Activated CD4-positive, alpha-beta T cell treated with anti-CD3 and anti-CD28 coated beads, Interleukin-2, amount 10 ng/mL, durations not matched to agents 7 days and 5 days (primary cell): Measurements from ENCODE around the gene LRRC27. TPM values are rescaled to one million over a fixed set of nuclear protein-coding genes. Genes with fewer than 3 reads are reported as not detected.

Source experiments
- CTCF ChIA-PET: fragments of 350-600 bp; sonication (Branson Sonifier 250); formaldehyde crosslinking; loops from one replicate; lab custom pipeline; 2021; ENCODE audit warnings: antibody characterized with exemption; lab: Charles Lee
- POLR2A ChIA-PET: fragments of 350-600 bp; sonication (Branson Sonifier 250); formaldehyde crosslinking; loops from one replicate; lab custom pipeline; 2021; ENCODE audit warnings: antibody characterized with exemption; lab: Charles Lee
- DNase-seq: peaks from one replicate; pipeline ENCODE4 v3.0.0-alpha.2; 2020
- H3K27ac Mint-ChIP-seq: one replicate; pipeline ENCODE4 v1.8.0; 2021; ENCODE audit warnings: mild to moderate bottlenecking, moderate library complexity, mixed read lengths
- H3K27me3 Mint-ChIP-seq: one replicate; pipeline ENCODE4 v1.8.0; 2021; ENCODE audit warnings: mixed read lengths
- H3K36me3 Mint-ChIP-seq: one replicate; pipeline ENCODE4 v1.8.0; 2021; ENCODE audit warnings: low read depth, mixed read lengths
- H3K4me1 Mint-ChIP-seq: one replicate; pipeline ENCODE4 v1.8.0; 2021; ENCODE audit warnings: mixed read lengths
- H3K4me3 Mint-ChIP-seq: one replicate; pipeline ENCODE4 v1.8.0; 2021; ENCODE audit warnings: mild to moderate bottlenecking, moderate library complexity, mixed read lengths
- H3K9me3 Mint-ChIP-seq: one replicate; pipeline ENCODE4 v1.8.0; 2021; ENCODE audit warnings: mixed read lengths
- total RNA-seq, 2 experiments: library from RNA; stranded (reverse); gene quantifications; one replicate each; pipeline ENCODE4 v1.2.3, GENCODE V29; 2021

LRRC27 gene
- total RNA-seq, result 1 to 10 TPM; 4.4 to 6.1 TPM

- Mint-ChIP-seq H3K4me1 (peaks cover 55% of the 10 kb centered on the region), H3K36me3 (peaks cover 30% of the 10 kb centered on the region), H3K27me3 (no peaks in the 10 kb centered on the region), H3K27ac (peak within 1 kb of the TSS; percentile 94), H3K9me3 (no peaks in the 10 kb centered on the region), H3K4me3 (peak within 1 kb of the TSS; percentile 89)
- peak; percentile 99 for DNase-seq
- CTCF ChIA-PET, result no interaction called here
- POLR2A ChIA-PET, result no interaction called here
These were observed at the start of gene LRRC27 for GRCh38 chr10:132331601-132332432. Gene LRRC27, plus strand, starts transcription at chr10:132332193. Its CDS starts 1,332 bp downstream, at chr10:132333525.

- H3K4me1 Mint-ChIP-seq, result peaks cover 6% of the 10 kb centered on the region
- H3K4me3 Mint-ChIP-seq, result no peak overlapping the region
- no peaks in the 10 kb centered on the region for H3K36me3 Mint-ChIP-seq
- ChIA-PET CTCF (no interaction called here), POLR2A (no interaction called here)
- DNase-seq, result no peak
- H3K27me3 Mint-ChIP-seq, result peaks cover 14% of the 10 kb centered on the region
- no peak overlapping the region for H3K27ac Mint-ChIP-seq
- H3K9me3 Mint-ChIP-seq, result no peaks in the 10 kb centered on the region
These were observed 49.1 kb upstream of the LRRC27 start for GRCh38 chr10:132282667-132283603.

GRCh38 chr10:132283604-132284382 lies 48.2 kb upstream of the LRRC27 start:
- no peak for DNase-seq
- no peaks in the 10 kb centered on the region for H3K36me3 Mint-ChIP-seq
- CTCF ChIA-PET, result no interaction called here
- H3K27ac Mint-ChIP-seq, result no peak overlapping the region
- POLR2A ChIA-PET, result no interaction called here
- no peak overlapping the region for H3K4me3 Mint-ChIP-seq
- H3K27me3 Mint-ChIP-seq, result peaks cover 18% of the 10 kb centered on the region
- peaks cover 6% of the 10 kb centered on the region for H3K4me1 Mint-ChIP-seq
- H3K9me3 Mint-ChIP-seq, result peaks cover under 1% of the 10 kb centered on the region

GRCh38 chr10:132289439-132289838 lies 42.6 kb upstream of the LRRC27 start:
- H3K27ac Mint-ChIP-seq, result no peak overlapping the region
- H3K4me3 Mint-ChIP-seq, result no peak overlapping the region
- no peak for DNase-seq
- no peaks in the 10 kb centered on the region for H3K4me1 Mint-ChIP-seq
- H3K9me3 Mint-ChIP-seq, result peaks cover 2% of the 10 kb centered on the region
- H3K36me3 Mint-ChIP-seq, result no peaks in the 10 kb centered on the region
- ChIA-PET CTCF (interaction anchor here (1.5 kb wide), 1 partner anchor 10 kb away, joined by 3 read pairs; no protein-coding TSS in a partner anchor), POLR2A (no interaction called here)
- H3K27me3 Mint-ChIP-seq, result peaks cover 19% of the 10 kb centered on the region

GRCh38 chr10:132290631-132291030 lies 41.4 kb upstream of the LRRC27 start:
- no peak overlapping the region for H3K27ac Mint-ChIP-seq
- POLR2A ChIA-PET, result no interaction called here
- CTCF ChIA-PET, result no interaction called here
- no peaks in the 10 kb centered on the region for H3K4me1 Mint-ChIP-seq
- H3K9me3 Mint-ChIP-seq, result peaks cover 2% of the 10 kb centered on the region
- H3K4me3 Mint-ChIP-seq, result no peak overlapping the region
- no peaks in the 10 kb centered on the region for H3K36me3 Mint-ChIP-seq
- H3K27me3 Mint-ChIP-seq, result peaks cover 15% of the 10 kb centered on the region
- DNase-seq, result no peak

- H3K9me3 Mint-ChIP-seq, result peaks cover 2% of the 10 kb centered on the region
- H3K27ac Mint-ChIP-seq, result no peak overlapping the region
- H3K36me3 Mint-ChIP-seq, result no peaks in the 10 kb centered on the region
- CTCF ChIA-PET, result no interaction called here
- H3K4me1 Mint-ChIP-seq, result no peaks in the 10 kb centered on the region
- no peak overlapping the region for H3K4me3 Mint-ChIP-seq
- POLR2A ChIA-PET, result no interaction called here
- peaks cover 9% of the 10 kb centered on the region for H3K27me3 Mint-ChIP-seq
- DNase-seq, result no peak
These were observed 40.2 kb upstream of the LRRC27 start for GRCh38 chr10:132291826-132292225.

GRCh38 chr10:132292287-132293200 lies 39.4 kb upstream of the LRRC27 start:
- ChIA-PET POLR2A (no interaction called here), CTCF (no interaction called here)
- Mint-ChIP-seq H3K36me3 (no peaks in the 10 kb centered on the region), H3K4me3 (no peak overlapping the region), H3K9me3 (peaks cover 2% of the 10 kb centered on the region), H3K27ac (no peak overlapping the region), H3K27me3 (peaks cover 9% of the 10 kb centered on the region), H3K4me1 (peaks cover 3% of the 10 kb centered on the region)
- DNase-seq, result no peak

- POLR2A ChIA-PET, result no interaction called here
- Mint-ChIP-seq H3K4me1 (peaks cover 9% of the 10 kb centered on the region), H3K27me3 (peaks cover 2% of the 10 kb centered on the region), H3K27ac (no peak overlapping the region), H3K4me3 (no peak overlapping the region), H3K9me3 (peaks cover 2% of the 10 kb centered on the region), H3K36me3 (no peaks in the 10 kb centered on the region)
- CTCF ChIA-PET, result no interaction called here
- DNase-seq, result no peak
These were observed 38.7 kb upstream of the LRRC27 start for GRCh38 chr10:132293201-132293812.

- H3K27me3 Mint-ChIP-seq, result no peaks in the 10 kb centered on the region
- ChIA-PET CTCF (no interaction called here), POLR2A (no interaction called here)
These were observed 38.0 kb upstream of the LRRC27 start for GRCh38 chr10:132293813-132294520.

GRCh38 chr10:132294561-132295318 lies 37.3 kb upstream of the LRRC27 start:
- POLR2A ChIA-PET, result no interaction called here
- no peak overlapping the region for H3K27ac Mint-ChIP-seq
- H3K4me3 Mint-ChIP-seq, result no peak overlapping the region
- no peaks in the 10 kb centered on the region for H3K9me3 Mint-ChIP-seq
- no peaks in the 10 kb centered on the region for H3K27me3 Mint-ChIP-seq
- H3K4me1 Mint-ChIP-seq, result peaks cover 9% of the 10 kb centered on the region
- CTCF ChIA-PET, result interaction anchor here (0.7 kb wide), 1 partner anchor 189 kb away, joined by 3 read pairs; no protein-coding TSS in a partner anchor
- H3K36me3 Mint-ChIP-seq, result no peaks in the 10 kb centered on the region
- no peak for DNase-seq

More at GRCh38 chr10:132293813-132294520, 38.0 kb upstream of the LRRC27 start:
- peaks cover 9% of the 10 kb centered on the region for H3K4me1 Mint-ChIP-seq
- no peaks in the 10 kb centered on the region for H3K9me3 Mint-ChIP-seq
- no peak overlapping the region for H3K4me3 Mint-ChIP-seq
- no peak for DNase-seq
- H3K27ac Mint-ChIP-seq, result peak overlapping the region; percentile 62
- H3K36me3 Mint-ChIP-seq, result no peaks in the 10 kb centered on the region
